GM18498 (cell line): ENCODE results near the gene MLYCD.

Source experiments
- ATAC-seq: cut with Tn5 transposase; IDR thresholded peaks from one replicate; pipeline ENCODE4 v1.9.1; 2021; ENCODE audit warnings: mild to moderate bottlenecking, moderate library complexity; ENCODE audit not compliant: unreplicated experiment

MLYCD gene

GRCh38 chr16:83925095-83925905, 26.4 kb downstream of the MLYCD start:
- no peak for ATAC-seq

GRCh38 chr16:83925957-83926725, 27.2 kb downstream of the MLYCD start:
- peak; percentile 3 for ATAC-seq

- ATAC-seq: peak; percentile 73
Measured at GRCh38 chr16:83926726-83927397, 27.9 kb downstream of the MLYCD start.

GRCh38 chr16:83928341-83929055, 29.6 kb downstream of the MLYCD start:
- ATAC-seq: no peak

GRCh38 chr16:83929811-83930555, 31.1 kb downstream of the MLYCD start:
- no peak for ATAC-seq

GRCh38 chr16:83930730-83931500, 32.0 kb downstream of the MLYCD start:
- no peak for ATAC-seq

GRCh38 chr16:83931556-83931955, 32.6 kb downstream of the MLYCD start:
- ATAC-seq: no peak

- ATAC-seq: no peak
Measured at GRCh38 chr16:83932304-83932703, 33.4 kb downstream of the MLYCD start.

- ATAC-seq: no peak
Measured at GRCh38 chr16:83932955-83933673, 34.2 kb downstream of the MLYCD start.

GRCh38 chr16:83933885-83934683, 35.2 kb downstream of the MLYCD start:
- ATAC-seq: no peak

GRCh38 chr16:83934684-83934977, 35.7 kb downstream of the MLYCD start:
- no peak for ATAC-seq

GRCh38 chr16:83935005-83935857, 36.3 kb downstream of the MLYCD start:
- no peak for ATAC-seq

GRCh38 chr16:83935858-83936255, 36.9 kb downstream of the MLYCD start:
- no peak for ATAC-seq

GRCh38 chr16:83936581-83937165, 37.8 kb downstream of the MLYCD start:
- ATAC-seq: no peak

GRCh38 chr16:83937267-83937666, 38.4 kb downstream of the MLYCD start:
- no peak for ATAC-seq

- ATAC-seq: no peak
Measured at GRCh38 chr16:83937922-83938885, 39.3 kb downstream of the MLYCD start.
